Ascending aorta (tissue), 2 donors: Measurements from ENCODE around the gene OLFM1. TPM values are rescaled to one million over a fixed set of nuclear protein-coding genes. Genes with fewer than 3 reads are reported as not detected.

Source experiments
- DNase-seq, 2 donors: peaks; one replicate each; pipeline ENCODE4 v3.0.0-alpha.2; 2019; ENCODE audit warnings: low spot score in 2 of 2
- H3K27ac ChIP-seq, 2 donors: fragments of 200-600 bp; sonication (generic); one replicate each; pipeline ENCODE4 v1.5.1; 2016 to 2017; ENCODE audit warnings: mild to moderate bottlenecking in 1 of 2
- H3K27me3 ChIP-seq: fragments of 200-600 bp; sonication (generic); one replicate; pipeline ENCODE4 v1.5.1; 2017
- H3K36me3 ChIP-seq, 2 donors: fragments of 200-600 bp; sonication (generic); one replicate each; pipeline ENCODE4 v1.5.1; 2016
- H3K4me1 ChIP-seq, 2 donors: fragments of 200-600 bp; sonication (generic); one replicate each; pipeline ENCODE4 v1.5.1; 2016 to 2017; ENCODE audit warnings: mild to moderate bottlenecking in 1 of 2
- H3K4me3 ChIP-seq, 2 donors: fragments of 200-600 bp; sonication (generic); one replicate each; pipeline ENCODE4 v1.5.1; 2016 to 2017; ENCODE audit warnings: mild to moderate bottlenecking in 1 of 2
- H3K9me3 ChIP-seq, 2 donors: fragments of 200-600 bp; sonication (generic); one replicate each; pipeline ENCODE4 v1.5.1; 2016
- CTCF ChIP-seq, 3 experiments: fragments of 200-600 bp in 2 of 3; fragments of 450-650 bp in 1 of 3; sonication (generic) in 2 of 3; IDR thresholded peaks; one replicate each; pipeline ENCODE4 v1.5.1; 2016 to 2019; ENCODE audit warnings: antibody characterized with exemption in 3 of 3, mild to moderate bottlenecking in 1 of 3, moderate library complexity in 1 of 3
- intact Hi-C: fragments of 100-400 bp; cut with DNase I; formaldehyde crosslinking; loops from one replicate; pipeline ENCODE4 v1.15.1; 2023
- total RNA-seq: library from RNA; depleted of rRNA; stranded (reverse); fragments of >200 nt; gene quantifications from one replicate; pipeline ENCODE4 v1.1.0, GENCODE V29; 2016

Gene OLFM1
- total RNA-seq, 1 donor from 2014 or later, result 102 TPM

- Histone ChIP-seq H3K4me1 (no peaks in the 10 kb centered on the region), H3K27ac (no peak overlapping the region), H3K4me3 (no peak overlapping the region), H3K36me3 (no peaks in the 10 kb centered on the region), H3K27me3 (peaks cover 6% of the 10 kb centered on the region), H3K9me3 (peaks cover 0 to 5% of the 10 kb centered on the region in 2 donors)
- DNase-seq, result peak in 1 of 2 donors; percentile 54
- TF ChIP-seq CTCF (IDR thresholded peaks at IDR 0.05), result no peak
- intact Hi-C loops, result no loop called here
Observed at GRCh38 chr9:135067096-135067710, 20.3 kb upstream of the OLFM1 start.

- no peak overlapping the region for H3K27ac ChIP-seq
- H3K4me3 ChIP-seq, result no peak overlapping the region
- H3K36me3 ChIP-seq, result no peaks in the 10 kb centered on the region
- H3K9me3 ChIP-seq, result peaks cover 0 to 3% of the 10 kb centered on the region in 2 donors
- TF ChIP-seq CTCF (IDR thresholded peaks at IDR 0.05), result no peak
- DNase-seq, result peak in 1 of 2 donors; percentile 31
- intact Hi-C loops, result no loop called here
- peaks cover 6% of the 10 kb centered on the region for H3K27me3 ChIP-seq
- no peaks in the 10 kb centered on the region for H3K4me1 ChIP-seq
Observed at GRCh38 chr9:135068776-135069415, 18.6 kb upstream of the OLFM1 start.

- no peak overlapping the region for H3K27ac ChIP-seq
- no peaks in the 10 kb centered on the region for H3K4me1 ChIP-seq
- DNase-seq, result peak in 1 of 2 donors; percentile 47
- no peak overlapping the region for H3K4me3 ChIP-seq
- intact Hi-C loops, result no loop called here
- no peaks in the 10 kb centered on the region for H3K36me3 ChIP-seq
- peaks cover 6% of the 10 kb centered on the region for H3K27me3 ChIP-seq
- no peaks in the 10 kb centered on the region for H3K9me3 ChIP-seq
- TF ChIP-seq CTCF (IDR thresholded peaks at IDR 0.05), result no peak
Observed at GRCh38 chr9:135069558-135070197, 17.8 kb upstream of the OLFM1 start.

- intact Hi-C loops, result no loop called here
- DNase-seq, result peak in 1 of 2 donors; percentile 55
Observed at GRCh38 chr9:135070198-135070951, 17.1 kb upstream of the OLFM1 start.

More at GRCh38 chr9:135070198-135070951, 17.1 kb upstream of the OLFM1 start:
- Histone ChIP-seq H3K9me3 (no peaks in the 10 kb centered on the region), H3K36me3 (no peaks in the 10 kb centered on the region), H3K4me1 (no peaks in the 10 kb centered on the region), H3K27me3 (peaks cover 4% of the 10 kb centered on the region), H3K27ac (no peak overlapping the region), H3K4me3 (no peak overlapping the region)
- TF ChIP-seq CTCF (IDR thresholded peaks at IDR 0.05), result no peak
